ENCODE measurements around the gene CXorf38.
A peak's percentile ranks its signal among the peaks of the same experiment; 100 is the strongest.

Gene CXorf38

GRCh38 chrX:40653535-40653934, 6.2 kb upstream of the CXorf38 start:
- TF ChIP-seq CTCF (IDR thresholded peaks at IDR 0.05; ENCODE audit: low read depth, low read length, missing control alignments) = no peak
- H3K4me3 ChIP-seq (ENCODE audit: low read depth, low read length) = no peak overlapping the region
- in situ Hi-C loops (cut with HindIII; ENCODE audit: low sequenced_read_pairs) = loop anchor here (25.0 kb wide), 1 partner anchor 459 kb away; no protein-coding TSS in a partner anchor
- DNase-seq (ENCODE audit: low read depth) = no peak

- TF ChIP-seq CTCF (IDR thresholded peaks at IDR 0.05; ENCODE audit: low read depth, low read length, missing control alignments) = no peak
- in situ Hi-C loops (cut with HindIII; ENCODE audit: low sequenced_read_pairs) = loop anchor here (25.0 kb wide), 1 partner anchor 460 kb away; no protein-coding TSS in a partner anchor
- DNase-seq (ENCODE audit: low read depth) = no peak
- H3K4me3 ChIP-seq (ENCODE audit: low read depth, low read length) = no peak overlapping the region
These were observed 5.3 kb upstream of the CXorf38 start for GRCh38 chrX:40652664-40653063.

- in situ Hi-C loops (cut with HindIII; ENCODE audit: low sequenced_read_pairs) = loop anchor here (25.0 kb wide), 1 partner anchor 461 kb away; no protein-coding TSS in a partner anchor
- no peak overlapping the region for H3K4me3 ChIP-seq (ENCODE audit: low read depth, low read length)
- TF ChIP-seq CTCF (IDR thresholded peaks at IDR 0.05; ENCODE audit: low read depth, low read length, missing control alignments) = peak; percentile 63
- peak; percentile 54 for DNase-seq (ENCODE audit: low read depth)
These were observed 4.4 kb upstream of the CXorf38 start for GRCh38 chrX:40651620-40652223.

GRCh38 chrX:40646489-40647306, 663 bp downstream of the CXorf38 start:
- no peak for DNase-seq (ENCODE audit: low read depth)
- in situ Hi-C loops (cut with HindIII; ENCODE audit: low sequenced_read_pairs) = no loop called here
- no peak for TF ChIP-seq CTCF (IDR thresholded peaks at IDR 0.05; ENCODE audit: low read depth, low read length, missing control alignments)
- H3K4me3 ChIP-seq (ENCODE audit: low read depth, low read length) = peak overlapping the region; percentile 66

GRCh38 chrX:40644821-40645358, 2.5 kb downstream of the CXorf38 start:
- peak overlapping the region; percentile 25 for H3K4me3 ChIP-seq (ENCODE audit: low read depth, low read length)
- no peak for TF ChIP-seq CTCF (IDR thresholded peaks at IDR 0.05; ENCODE audit: low read depth, low read length, missing control alignments)
- DNase-seq (ENCODE audit: low read depth) = peak; percentile 47
- in situ Hi-C loops (cut with HindIII; ENCODE audit: low sequenced_read_pairs) = no loop called here

GRCh38 chrX:40644176-40644575, 3.2 kb downstream of the CXorf38 start:
- no peak for TF ChIP-seq CTCF (IDR thresholded peaks at IDR 0.05; ENCODE audit: low read depth, low read length, missing control alignments)
- in situ Hi-C loops (cut with HindIII; ENCODE audit: low sequenced_read_pairs) = no loop called here
- H3K4me3 ChIP-seq (ENCODE audit: low read depth, low read length) = no peak overlapping the region
- no peak for DNase-seq (ENCODE audit: low read depth)

Measured in astrocyte of the cerebellum (primary cell).